Activated naive CD8-positive, alpha-beta T cell treated with anti-CD3 and anti-CD28 coated beads, Interleukin-2, amount 50 U/mL, for 24 hours (primary cell): ENCODE measurements around the gene ALOXE3.

ENCODE experiments used
- ATAC-seq: fragments of 150-1000 bp; cut with Tn5 transposase; one replicate; pipeline ENCODE4 v1.10.0; 2021
- DNase-seq: peaks from one replicate; pipeline ENCODE4 v3.0.0; 2021
- H3K27ac Mint-ChIP-seq: one replicate; pipeline ENCODE4 v1.8.0; 2021; ENCODE audit warnings: mild to moderate bottlenecking, mixed read lengths
- H3K27me3 Mint-ChIP-seq: one replicate; pipeline ENCODE4 v1.8.0; 2021; ENCODE audit warnings: mixed read lengths
- H3K36me3 Mint-ChIP-seq: one replicate; pipeline ENCODE4 v1.8.0; 2021; ENCODE audit warnings: low read depth, mixed read lengths
- H3K4me1 Mint-ChIP-seq: one replicate; pipeline ENCODE4 v1.8.0; 2021; ENCODE audit warnings: mixed read lengths
- H3K4me3 Mint-ChIP-seq: one replicate; pipeline ENCODE4 v1.8.0; 2021; ENCODE audit warnings: mild to moderate bottlenecking, moderate library complexity, mixed read lengths
- H3K9me3 Mint-ChIP-seq: one replicate; pipeline ENCODE4 v1.8.0; 2021; ENCODE audit warnings: mixed read lengths

ALOXE3 gene

GRCh38 chr17:8149419-8150193, 31.3 kb upstream of the ALOXE3 start:
- H3K4me3 Mint-ChIP-seq, result no peak overlapping the region
- ATAC-seq, result no peak
- peaks cover 28% of the 10 kb centered on the region for H3K36me3 Mint-ChIP-seq

DNA sequence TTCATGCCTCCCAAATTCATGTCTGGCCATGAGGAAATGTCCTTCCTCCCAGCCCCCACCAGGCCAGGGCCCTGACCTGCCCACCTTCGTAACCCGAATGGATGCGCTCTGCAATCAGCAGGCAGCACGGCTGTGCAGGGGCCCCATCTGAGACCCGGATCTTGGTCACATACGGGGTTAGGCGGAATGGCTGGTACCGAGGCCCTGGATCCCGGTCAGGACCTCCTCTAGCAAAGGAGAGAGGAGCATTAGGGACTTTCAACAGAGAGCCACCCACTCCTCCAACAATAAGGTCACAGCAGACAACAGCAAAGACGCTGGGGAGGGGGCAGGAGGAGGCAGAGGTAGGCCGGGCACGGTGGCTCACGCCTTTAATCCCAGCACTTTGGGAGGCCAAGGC, 30.2 kb upstream of the ALOXE3 start:
- no peaks in the 10 kb centered on the region for H3K27me3 Mint-ChIP-seq
- DNase-seq, result no peak
- no peak overlapping the region for H3K27ac Mint-ChIP-seq
- H3K4me3 Mint-ChIP-seq, result no peak overlapping the region
- ATAC-seq, result no peak
- peaks cover 31% of the 10 kb centered on the region for H3K4me1 Mint-ChIP-seq
- H3K36me3 Mint-ChIP-seq, result peaks cover 34% of the 10 kb centered on the region
- H3K9me3 Mint-ChIP-seq, result no peaks in the 10 kb centered on the region

More at GRCh38 chr17:8149419-8150193, 31.3 kb upstream of the ALOXE3 start:
- H3K9me3 Mint-ChIP-seq, result no peaks in the 10 kb centered on the region
- H3K27me3 Mint-ChIP-seq, result no peaks in the 10 kb centered on the region
- H3K4me1 Mint-ChIP-seq, result peaks cover 42% of the 10 kb centered on the region
- no peak for DNase-seq
- peak overlapping the region; percentile 11 for H3K27ac Mint-ChIP-seq

- H3K27ac Mint-ChIP-seq, result no peak overlapping the region
- H3K36me3 Mint-ChIP-seq, result peaks cover 32% of the 10 kb centered on the region
- H3K4me3 Mint-ChIP-seq, result no peak overlapping the region
- H3K9me3 Mint-ChIP-seq, result no peaks in the 10 kb centered on the region
- H3K27me3 Mint-ChIP-seq, result no peaks in the 10 kb centered on the region
- no peak for DNase-seq
- peaks cover 25% of the 10 kb centered on the region for H3K4me1 Mint-ChIP-seq
- no peak for ATAC-seq
Observed at GRCh38 chr17:8147805-8148404, 29.6 kb upstream of the ALOXE3 start.

DNA sequence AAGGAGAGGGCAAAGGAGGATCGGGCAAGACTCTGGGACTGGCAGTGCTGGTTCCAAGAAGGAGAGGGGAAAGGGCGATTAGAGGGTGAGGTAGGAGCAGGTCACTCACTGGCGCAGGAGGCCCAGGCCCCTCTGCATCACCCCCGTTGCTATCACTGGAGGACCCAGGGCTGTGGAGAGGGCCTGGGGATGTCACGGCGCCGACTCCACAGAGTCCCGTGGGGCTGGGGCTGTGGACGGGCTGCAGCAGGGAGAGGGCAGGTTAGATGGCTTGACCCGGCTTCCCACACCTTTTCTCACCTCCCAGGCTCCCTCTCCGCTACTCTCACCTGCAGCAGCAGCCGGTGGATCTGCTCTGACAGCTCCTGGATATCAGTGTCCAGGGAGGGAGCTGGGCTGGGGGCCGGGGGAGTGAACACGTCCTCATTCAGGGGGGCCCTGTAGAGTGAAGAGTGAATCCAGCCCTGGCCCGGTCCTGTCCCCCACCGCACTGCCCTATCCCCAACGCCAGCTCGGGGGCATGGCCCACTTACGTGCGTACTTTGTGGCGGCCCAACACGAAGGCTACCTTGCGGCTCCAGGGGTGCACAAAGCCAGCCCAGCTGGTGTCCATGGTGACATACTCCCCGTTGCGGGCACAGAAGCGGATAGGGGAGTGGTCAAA, 29.0 kb upstream of the ALOXE3 start:
- H3K4me1 Mint-ChIP-seq, result peaks cover 18% of the 10 kb centered on the region
- H3K36me3 Mint-ChIP-seq, result peaks cover 31% of the 10 kb centered on the region
- no peaks in the 10 kb centered on the region for H3K9me3 Mint-ChIP-seq
- no peak overlapping the region for H3K4me3 Mint-ChIP-seq
- ATAC-seq (no peak), DNase-seq (no peak)
- H3K27ac Mint-ChIP-seq, result no peak overlapping the region
- H3K27me3 Mint-ChIP-seq, result no peaks in the 10 kb centered on the region

- Mint-ChIP-seq H3K27me3 (no peaks in the 10 kb centered on the region), H3K4me1 (peaks cover 14% of the 10 kb centered on the region), H3K9me3 (no peaks in the 10 kb centered on the region), H3K27ac (no peak overlapping the region), H3K4me3 (no peak overlapping the region), H3K36me3 (peaks cover 31% of the 10 kb centered on the region)
- ATAC-seq, result no peak
- DNase-seq, result no peak
Observed at GRCh38 chr17:8146381-8147140, 28.2 kb upstream of the ALOXE3 start.

DNA sequence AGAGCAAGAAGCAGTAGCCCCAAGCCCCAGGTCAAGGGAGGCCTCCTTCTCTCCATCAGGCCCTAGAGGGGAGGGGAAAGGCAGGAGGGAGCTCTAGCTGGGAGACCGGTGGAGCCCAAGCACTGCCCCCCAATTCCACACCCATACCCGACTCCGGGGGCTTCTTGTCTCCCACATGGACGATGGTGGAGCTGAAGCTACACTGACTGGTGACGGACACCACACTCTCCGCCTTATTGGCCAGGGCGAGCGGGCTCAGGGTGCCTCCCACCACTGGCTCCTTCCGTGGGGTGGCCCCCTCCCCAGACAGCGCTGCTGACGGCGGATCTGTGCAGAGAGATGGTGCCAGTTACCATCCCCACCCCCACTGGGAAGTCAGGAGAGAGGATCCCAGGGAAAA, 27.5 kb upstream of the ALOXE3 start:
- Mint-ChIP-seq H3K9me3 (no peaks in the 10 kb centered on the region), H3K36me3 (peaks cover 35% of the 10 kb centered on the region), H3K27ac (no peak overlapping the region), H3K4me3 (no peak overlapping the region), H3K27me3 (no peaks in the 10 kb centered on the region), H3K4me1 (peaks cover 9% of the 10 kb centered on the region)
- ATAC-seq (no peak), DNase-seq (no peak)

- ATAC-seq, result no peak
- no peaks in the 10 kb centered on the region for H3K9me3 Mint-ChIP-seq
- no peak for DNase-seq
- H3K27me3 Mint-ChIP-seq, result no peaks in the 10 kb centered on the region
- no peaks in the 10 kb centered on the region for H3K4me1 Mint-ChIP-seq
- peaks cover 41% of the 10 kb centered on the region for H3K36me3 Mint-ChIP-seq
- no peak overlapping the region for H3K27ac Mint-ChIP-seq
- H3K4me3 Mint-ChIP-seq, result no peak overlapping the region
Observed at GRCh38 chr17:8144401-8145231, 26.3 kb upstream of the ALOXE3 start.

DNA sequence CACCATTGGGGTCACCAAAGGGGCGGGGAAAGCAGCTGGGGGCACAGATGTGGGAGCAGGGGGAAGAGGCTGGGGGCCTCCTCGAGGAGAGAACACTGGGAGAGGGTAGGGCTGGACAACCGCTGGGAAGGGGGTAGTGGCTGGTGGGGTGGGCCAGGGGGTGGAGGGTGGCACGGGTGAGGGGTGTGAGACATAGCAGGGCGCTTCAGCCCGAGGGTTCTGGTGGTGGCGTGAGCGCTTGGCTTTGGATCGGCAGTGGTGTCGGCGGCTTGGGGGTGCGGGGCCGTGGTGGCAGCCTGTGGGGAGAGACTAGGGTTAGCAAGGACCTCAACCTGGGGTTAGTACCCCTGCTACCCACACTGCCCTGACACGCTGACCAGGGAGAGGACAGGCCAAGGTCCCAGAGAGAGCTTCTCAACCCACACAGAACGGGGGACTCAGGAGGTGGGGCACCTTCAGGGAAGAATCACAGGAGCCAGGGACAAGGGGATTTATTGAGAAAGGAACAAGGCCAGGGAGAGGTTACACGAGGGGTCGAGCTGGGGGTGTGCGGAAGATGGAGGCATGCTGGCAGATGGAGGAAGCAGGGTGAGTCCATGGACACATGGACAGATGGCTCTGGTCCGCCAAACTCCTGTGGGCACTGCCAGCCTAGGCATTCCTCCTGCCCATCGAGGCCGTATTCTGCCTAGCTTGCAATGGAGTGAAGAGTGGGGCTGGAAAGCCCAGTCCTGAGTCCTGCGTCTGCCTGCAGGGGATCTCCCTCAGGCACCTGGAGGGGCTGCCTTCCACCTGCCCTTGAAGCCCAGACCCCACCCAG, 25.5 kb upstream of the ALOXE3 start:
- ATAC-seq, result no peak
- Mint-ChIP-seq H3K9me3 (no peaks in the 10 kb centered on the region), H3K27ac (no peak overlapping the region), H3K4me3 (no peak overlapping the region), H3K27me3 (peaks cover 2% of the 10 kb centered on the region), H3K36me3 (peaks cover 41% of the 10 kb centered on the region), H3K4me1 (no peaks in the 10 kb centered on the region)
- DNase-seq, result no peak

DNA sequence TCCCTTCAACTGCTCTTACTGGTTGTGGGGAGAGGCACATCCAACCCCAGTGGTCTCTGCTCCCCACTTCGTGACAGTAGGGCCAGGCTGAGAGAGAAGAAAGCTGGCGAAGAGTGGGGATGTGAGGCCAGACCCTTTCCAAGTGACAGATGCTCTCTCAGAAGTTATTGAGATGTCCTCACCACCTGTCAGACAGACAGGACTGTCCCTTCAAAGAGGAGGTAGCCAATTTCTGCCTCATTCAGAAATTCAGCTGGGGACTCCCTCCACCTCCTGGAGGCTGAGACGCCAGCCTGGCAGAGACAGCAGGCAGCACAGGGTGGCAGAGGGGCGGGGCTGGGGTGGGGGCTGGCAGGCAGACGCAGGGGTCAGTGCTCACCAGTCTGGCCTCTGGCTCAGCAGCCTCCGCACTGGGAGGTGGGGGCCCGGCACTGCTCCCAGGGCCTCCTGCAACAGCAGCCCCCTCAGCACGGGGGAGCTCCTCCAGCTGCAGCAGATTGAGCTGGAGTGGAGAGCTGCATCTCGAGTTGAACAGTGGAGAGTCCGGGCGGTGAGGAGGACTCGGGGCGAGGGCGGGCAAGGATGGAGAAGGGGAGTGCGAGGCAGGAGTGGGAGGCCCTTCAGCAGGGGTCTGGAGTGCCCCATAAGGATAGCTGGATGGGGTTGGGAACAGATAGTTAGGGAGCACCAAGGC, 24.7 kb upstream of the ALOXE3 start:
- Mint-ChIP-seq H3K4me1 (no peaks in the 10 kb centered on the region), H3K27me3 (peaks cover 2% of the 10 kb centered on the region), H3K27ac (no peak overlapping the region), H3K9me3 (no peaks in the 10 kb centered on the region), H3K36me3 (peaks cover 34% of the 10 kb centered on the region), H3K4me3 (no peak overlapping the region)
- ATAC-seq (no peak), DNase-seq (no peak)

- H3K27me3 Mint-ChIP-seq, result peaks cover 2% of the 10 kb centered on the region
Observed at GRCh38 chr17:8142158-8142886, 24.0 kb upstream of the ALOXE3 start.

GRCh38 chr17:8141741-8142140, 23.4 kb upstream of the ALOXE3 start:
- Mint-ChIP-seq H3K36me3 (peaks cover 30% of the 10 kb centered on the region), H3K9me3 (no peaks in the 10 kb centered on the region), H3K4me1 (peaks cover 1% of the 10 kb centered on the region), H3K4me3 (no peak overlapping the region), H3K27ac (no peak overlapping the region), H3K27me3 (peaks cover 3% of the 10 kb centered on the region)
- DNase-seq, result no peak
- ATAC-seq, result no peak

More at GRCh38 chr17:8142158-8142886, 24.0 kb upstream of the ALOXE3 start:
- ATAC-seq, result no peak
- Mint-ChIP-seq H3K36me3 (peaks cover 30% of the 10 kb centered on the region), H3K4me3 (no peak overlapping the region), H3K27ac (no peak overlapping the region), H3K9me3 (no peaks in the 10 kb centered on the region), H3K4me1 (no peaks in the 10 kb centered on the region)
- no peak for DNase-seq

- Mint-ChIP-seq H3K9me3 (no peaks in the 10 kb centered on the region), H3K27me3 (peaks cover 5% of the 10 kb centered on the region), H3K36me3 (peaks cover 23% of the 10 kb centered on the region), H3K27ac (no peak overlapping the region), H3K4me1 (peaks cover 2% of the 10 kb centered on the region), H3K4me3 (no peak overlapping the region)
- no peak for DNase-seq
- ATAC-seq, result no peak
Observed at GRCh38 chr17:8141045-8141444, 22.7 kb upstream of the ALOXE3 start.
